ENCODE measurements around the gene C2orf68. TPM values are rescaled to one million over a fixed set of nuclear protein-coding genes. Genes with fewer than 3 reads are reported as not detected.

Gene C2orf68
- total RNA-seq, 1 experiment from 2014 or later: 69.6 TPM

DNA sequence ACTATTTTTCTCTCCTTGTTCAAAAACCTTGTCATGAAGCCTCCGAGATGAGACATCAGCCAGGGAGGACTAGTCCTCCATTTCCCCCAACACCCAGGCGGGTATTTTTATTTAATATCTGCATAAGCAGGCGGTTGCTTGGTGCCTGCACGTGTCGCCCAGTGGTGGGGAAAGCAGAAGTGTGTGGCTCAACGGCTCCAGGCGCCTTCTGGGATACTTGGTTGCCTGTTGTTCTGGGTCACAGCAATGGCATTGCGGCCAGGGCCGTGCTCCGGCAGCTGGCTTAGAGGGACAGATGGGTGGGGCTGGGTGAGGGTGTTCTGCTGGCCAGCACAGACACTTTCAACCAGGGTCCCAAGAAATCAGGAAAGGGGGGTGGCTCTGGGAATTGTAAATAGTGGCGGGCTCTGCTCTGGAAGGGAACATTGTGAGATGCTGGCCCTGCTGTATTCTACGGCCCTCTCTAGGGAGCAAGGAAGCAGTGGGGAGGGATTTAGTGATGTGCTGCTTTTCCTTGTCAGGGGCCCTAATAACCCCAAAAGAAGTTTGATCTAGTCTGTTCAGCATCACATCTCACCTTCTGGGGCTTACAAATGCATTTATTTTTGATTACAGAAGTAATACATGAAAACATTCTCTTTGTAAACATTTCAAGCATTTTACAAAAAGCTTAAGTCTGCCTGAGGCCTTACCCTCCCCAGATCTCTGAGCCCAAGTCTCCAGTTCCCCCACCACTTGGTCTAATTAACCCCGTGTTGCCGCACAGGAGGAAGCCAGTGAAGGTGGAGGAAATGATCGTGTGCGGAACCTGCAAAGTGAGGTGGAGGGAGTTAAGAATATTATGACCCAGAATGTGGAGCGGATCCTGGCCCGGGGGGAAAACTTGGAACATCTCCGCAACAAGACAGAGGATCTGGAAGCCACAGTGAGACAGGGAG, 33.4 kb downstream of the C2orf68 start (continued):
- TF ChIP-seq, protein P1, sequence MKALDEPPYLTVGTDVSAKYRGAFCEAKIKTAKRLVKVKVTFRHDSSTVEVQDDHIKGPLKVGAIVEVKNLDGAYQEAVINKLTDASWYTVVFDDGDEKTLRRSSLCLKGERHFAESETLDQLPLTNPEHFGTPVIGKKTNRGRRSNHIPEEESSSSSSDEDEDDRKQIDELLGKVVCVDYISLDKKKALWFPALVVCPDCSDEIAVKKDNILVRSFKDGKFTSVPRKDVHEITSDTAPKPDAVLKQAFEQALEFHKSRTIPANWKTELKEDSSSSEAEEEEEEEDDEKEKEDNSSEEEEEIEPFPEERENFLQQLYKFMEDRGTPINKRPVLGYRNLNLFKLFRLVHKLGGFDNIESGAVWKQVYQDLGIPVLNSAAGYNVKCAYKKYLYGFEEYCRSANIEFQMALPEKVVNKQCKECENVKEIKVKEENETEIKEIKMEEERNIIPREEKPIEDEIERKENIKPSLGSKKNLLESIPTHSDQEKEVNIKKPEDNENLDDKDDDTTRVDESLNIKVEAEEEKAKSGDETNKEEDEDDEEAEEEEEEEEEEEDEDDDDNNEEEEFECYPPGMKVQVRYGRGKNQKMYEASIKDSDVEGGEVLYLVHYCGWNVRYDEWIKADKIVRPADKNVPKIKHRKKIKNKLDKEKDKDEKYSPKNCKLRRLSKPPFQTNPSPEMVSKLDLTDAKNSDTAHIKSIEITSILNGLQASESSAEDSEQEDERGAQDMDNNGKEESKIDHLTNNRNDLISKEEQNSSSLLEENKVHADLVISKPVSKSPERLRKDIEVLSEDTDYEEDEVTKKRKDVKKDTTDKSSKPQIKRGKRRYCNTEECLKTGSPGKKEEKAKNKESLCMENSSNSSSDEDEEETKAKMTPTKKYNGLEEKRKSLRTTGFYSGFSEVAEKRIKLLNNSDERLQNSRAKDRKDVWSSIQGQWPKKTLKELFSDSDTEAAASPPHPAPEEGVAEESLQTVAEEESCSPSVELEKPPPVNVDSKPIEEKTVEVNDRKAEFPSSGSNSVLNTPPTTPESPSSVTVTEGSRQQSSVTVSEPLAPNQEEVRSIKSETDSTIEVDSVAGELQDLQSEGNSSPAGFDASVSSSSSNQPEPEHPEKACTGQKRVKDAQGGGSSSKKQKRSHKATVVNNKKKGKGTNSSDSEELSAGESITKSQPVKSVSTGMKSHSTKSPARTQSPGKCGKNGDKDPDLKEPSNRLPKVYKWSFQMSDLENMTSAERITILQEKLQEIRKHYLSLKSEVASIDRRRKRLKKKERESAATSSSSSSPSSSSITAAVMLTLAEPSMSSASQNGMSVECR (CRISPR knock-in tag; IDR thresholded peaks at IDR 0.05; ENCODE audit: borderline replicate concordance): no peak

GRCh38 chr2:85577386-85578242, 34.3 kb downstream of the C2orf68 start, which contains the start of gene VAMP8:
VAMP8 (plus strand) TSS chr2:85577586; CDS start chr2:85577647, 61 bp downstream.
- Mint-ChIP-seq H3K27me3 (ENCODE audit: low read depth) (peaks cover 15% of the 10 kb centered on the region), H3K9me3 (no peaks in the 10 kb centered on the region), H3K27ac (peak within 1 kb of the TSS; percentile 64), H3K4me3 (peak within 1 kb of the TSS; percentile 79), H3K36me3 (0 out of 2 replicates have a peak, but pooled peaks cover 3% of the 10 kb centered on the region), H3K4me1 (peaks cover 35% of the 10 kb centered on the region)
- DNase-seq (ENCODE audit: low spot score) (peak; percentile 84), ATAC-seq (peak; percentile 91)
- TF ChIP-seq, protein P2, sequence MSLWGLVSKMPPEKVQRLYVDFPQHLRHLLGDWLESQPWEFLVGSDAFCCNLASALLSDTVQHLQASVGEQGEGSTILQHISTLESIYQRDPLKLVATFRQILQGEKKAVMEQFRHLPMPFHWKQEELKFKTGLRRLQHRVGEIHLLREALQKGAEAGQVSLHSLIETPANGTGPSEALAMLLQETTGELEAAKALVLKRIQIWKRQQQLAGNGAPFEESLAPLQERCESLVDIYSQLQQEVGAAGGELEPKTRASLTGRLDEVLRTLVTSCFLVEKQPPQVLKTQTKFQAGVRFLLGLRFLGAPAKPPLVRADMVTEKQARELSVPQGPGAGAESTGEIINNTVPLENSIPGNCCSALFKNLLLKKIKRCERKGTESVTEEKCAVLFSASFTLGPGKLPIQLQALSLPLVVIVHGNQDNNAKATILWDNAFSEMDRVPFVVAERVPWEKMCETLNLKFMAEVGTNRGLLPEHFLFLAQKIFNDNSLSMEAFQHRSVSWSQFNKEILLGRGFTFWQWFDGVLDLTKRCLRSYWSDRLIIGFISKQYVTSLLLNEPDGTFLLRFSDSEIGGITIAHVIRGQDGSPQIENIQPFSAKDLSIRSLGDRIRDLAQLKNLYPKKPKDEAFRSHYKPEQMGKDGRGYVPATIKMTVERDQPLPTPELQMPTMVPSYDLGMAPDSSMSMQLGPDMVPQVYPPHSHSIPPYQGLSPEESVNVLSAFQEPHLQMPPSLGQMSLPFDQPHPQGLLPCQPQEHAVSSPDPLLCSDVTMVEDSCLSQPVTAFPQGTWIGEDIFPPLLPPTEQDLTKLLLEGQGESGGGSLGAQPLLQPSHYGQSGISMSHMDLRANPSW (CRISPR knock-in tag; conservative IDR thresholded peaks at IDR 0.05; ENCODE audit: low read depth): no peak
- TF ChIP-seq PRDM15 (CRISPR knock-in tag; IDR thresholded peaks at IDR 0.05): peak; percentile 74
- POLR2A ChIA-PET: interaction anchor here (0.6 to 1.9 kb wide), 8 partner anchors 10 to 231 kb away, joined by 3 to 9 read pairs (median 5); partner anchors contain the start of genes C2orf68 and MAT2A
- CTCF ChIA-PET: interaction anchor here (0.7 to 2.1 kb wide), 7 partner anchors 15 to 290 kb away, joined by 3 to 12 read pairs (median 5); partner anchors contain the start of gene RNF181

DNA sequence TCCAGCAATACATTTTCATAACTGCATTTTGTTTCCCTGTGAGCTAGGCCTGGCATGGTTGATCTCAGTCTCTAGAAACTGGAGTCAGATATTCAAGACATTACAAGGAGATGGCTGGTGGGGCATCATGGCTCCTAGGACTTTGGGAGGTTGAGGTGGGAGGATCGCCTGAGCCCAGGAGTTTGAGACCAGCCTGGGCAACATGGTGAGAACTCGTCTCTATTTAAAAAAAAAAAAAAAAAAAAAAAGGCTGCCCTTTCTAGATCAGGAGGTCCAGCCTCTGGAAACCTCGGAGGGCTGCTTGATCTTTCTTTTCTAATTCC, 34.8 kb downstream of the C2orf68 start:
- ATAC-seq: no peak
- Mint-ChIP-seq H3K27me3 (ENCODE audit: low read depth) (peaks cover 20% of the 10 kb centered on the region), H3K27ac (peak overlapping the region; percentile 64; the same call in 1 of the 2 replicates), H3K36me3 (0 out of 2 replicates have a peak, but pooled peaks cover 3% of the 10 kb centered on the region), H3K9me3 (no peaks in the 10 kb centered on the region), H3K4me3 (peak overlapping the region; percentile 79), H3K4me1 (peaks cover 38% of the 10 kb centered on the region)
- ChIA-PET POLR2A (interaction anchor here (0.6 to 1.9 kb wide), 7 partner anchors 9 to 231 kb away, joined by 3 to 9 read pairs (median 5); partner anchors contain the start of genes C2orf68 and MAT2A), CTCF (interaction anchor here (0.7 to 2.1 kb wide), 6 partner anchors 15 to 291 kb away, joined by 3 to 12 read pairs (median 6); partner anchors contain the start of gene RNF181)
- no peak for DNase-seq (ENCODE audit: low spot score)
- no peak for TF ChIP-seq ESRRA (CRISPR knock-in tag; IDR thresholded peaks at IDR 0.05; ENCODE audit: borderline replicate concordance)
- no peak for TF ChIP-seq ZNF232 (CRISPR knock-in tag; IDR thresholded peaks at IDR 0.05)
- TF ChIP-seq, protein P3, sequence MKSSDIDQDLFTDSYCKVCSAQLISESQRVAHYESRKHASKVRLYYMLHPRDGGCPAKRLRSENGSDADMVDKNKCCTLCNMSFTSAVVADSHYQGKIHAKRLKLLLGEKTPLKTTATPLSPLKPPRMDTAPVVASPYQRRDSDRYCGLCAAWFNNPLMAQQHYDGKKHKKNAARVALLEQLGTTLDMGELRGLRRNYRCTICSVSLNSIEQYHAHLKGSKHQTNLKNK (CRISPR knock-in tag; IDR thresholded peaks at IDR 0.05): no peak
- TF ChIP-seq CBFB (CRISPR knock-in tag; IDR thresholded peaks at IDR 0.05; ENCODE audit: low read depth): no peak
- no peak for TF ChIP-seq IRF1 (CRISPR knock-in tag; IDR thresholded peaks at IDR 0.05)
- no peak for TF ChIP-seq ETV6 (CRISPR knock-in tag; IDR thresholded peaks at IDR 0.05)
- TF ChIP-seq ATF1 (CRISPR knock-in tag; IDR thresholded peaks at IDR 0.05): no peak
- TF ChIP-seq JAZF1 (CRISPR knock-in tag; IDR thresholded peaks at IDR 0.05): no peak
- TF ChIP-seq RELA (CRISPR knock-in tag; IDR thresholded peaks at IDR 0.05; ENCODE audit: borderline replicate concordance): no peak
- no peak for TF ChIP-seq SMAD3 (CRISPR knock-in tag; IDR thresholded peaks at IDR 0.05; ENCODE audit: borderline replicate concordance)
- TF ChIP-seq, protein P4, sequence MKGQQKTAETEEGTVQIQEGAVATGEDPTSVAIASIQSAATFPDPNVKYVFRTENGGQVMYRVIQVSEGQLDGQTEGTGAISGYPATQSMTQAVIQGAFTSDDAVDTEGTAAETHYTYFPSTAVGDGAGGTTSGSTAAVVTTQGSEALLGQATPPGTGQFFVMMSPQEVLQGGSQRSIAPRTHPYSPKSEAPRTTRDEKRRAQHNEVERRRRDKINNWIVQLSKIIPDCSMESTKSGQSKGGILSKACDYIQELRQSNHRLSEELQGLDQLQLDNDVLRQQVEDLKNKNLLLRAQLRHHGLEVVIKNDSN (CRISPR knock-in tag; IDR thresholded peaks at IDR 0.05): no peak
- TF ChIP-seq FOXJ3 (CRISPR knock-in tag; IDR thresholded peaks at IDR 0.05; ENCODE audit: borderline replicate concordance): no peak
- no peak for TF ChIP-seq FOXK1 (CRISPR knock-in tag; IDR thresholded peaks at IDR 0.05)

Measured in WTC11 (cell line).